NB4 (cell line): ENCODE measurements around the gene NLGN4X.

Experiments used
- CTCF ChIP-seq: IDR thresholded peaks from one replicate; pipeline ENCODE4 v1.5.1; 2012; ENCODE audit warnings: low read depth, low read length
- POLR2A ChIP-seq: IDR thresholded peaks from 2 replicates; pipeline ENCODE4 v1.6.1; 2011; ENCODE audit warnings: mild to moderate bottlenecking; ENCODE audit not compliant: insufficient read length; ENCODE audit errors: extremely low read depth

GRCh38 chrX:6095469-6095868, 133.2 kb downstream of the NLGN4X start:
- TF ChIP-seq CTCF, result peak; percentile 21
- no peak for TF ChIP-seq POLR2A
